ENCODE measurements around the gene SPAG16.

GRCh38 chr2:214233164-214233563 lies 948.9 kb downstream of the SPAG16 start:
- TF ChIP-seq POLR2A (IDR thresholded peaks at IDR 0.05) (no peak), CTCF (IDR thresholded peaks at IDR 0.05) (no peak)

Measured in heart left ventricle (tissue), 13 donors.